Fibroblast of peridontal ligament (primary cell): ENCODE results near the gene FAM168B.

Source experiments
- DNase-seq: peaks from one replicate; pipeline ENCODE4 v3.0.0-alpha.2; 2010; ENCODE audit errors: extremely low read depth

Gene FAM168B

DNA sequence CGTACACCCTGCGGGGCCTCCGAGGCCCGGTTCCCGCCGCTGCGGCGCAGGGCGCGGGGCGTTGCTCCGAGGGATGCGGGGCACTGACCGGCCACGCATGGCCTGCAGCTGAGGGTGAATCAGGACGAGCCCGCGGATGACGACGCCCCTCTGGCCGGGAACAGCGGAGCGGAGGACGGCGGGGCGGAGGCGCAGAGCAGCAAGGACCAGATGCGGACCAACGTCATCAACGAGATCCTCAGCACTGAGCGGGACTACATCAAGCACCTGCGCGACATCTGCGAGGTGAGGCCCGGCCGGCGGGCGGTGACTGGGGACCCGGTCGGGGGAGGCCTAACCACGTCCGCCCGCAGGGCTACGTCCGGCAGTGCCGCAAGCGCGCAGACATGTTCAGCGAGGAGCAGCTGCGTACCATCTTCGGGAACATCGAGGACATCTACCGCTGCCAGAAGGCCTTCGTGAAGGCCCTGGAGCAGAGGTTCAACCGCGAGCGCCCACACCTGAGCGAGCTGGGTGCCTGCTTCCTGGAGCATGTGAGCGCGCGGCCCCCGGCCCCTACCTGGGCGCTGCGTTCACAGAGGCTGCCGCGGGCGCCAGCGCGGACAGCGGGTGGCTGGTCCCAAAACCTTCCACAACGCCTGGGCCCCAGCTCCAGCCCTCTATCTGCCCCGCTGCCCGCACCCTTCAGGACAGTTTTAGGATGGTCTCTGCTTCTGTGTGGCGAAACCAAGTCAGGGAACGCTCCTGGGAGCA lies 53.2 kb downstream of the FAM168B start:
- DNase-seq: no peak

DNA sequence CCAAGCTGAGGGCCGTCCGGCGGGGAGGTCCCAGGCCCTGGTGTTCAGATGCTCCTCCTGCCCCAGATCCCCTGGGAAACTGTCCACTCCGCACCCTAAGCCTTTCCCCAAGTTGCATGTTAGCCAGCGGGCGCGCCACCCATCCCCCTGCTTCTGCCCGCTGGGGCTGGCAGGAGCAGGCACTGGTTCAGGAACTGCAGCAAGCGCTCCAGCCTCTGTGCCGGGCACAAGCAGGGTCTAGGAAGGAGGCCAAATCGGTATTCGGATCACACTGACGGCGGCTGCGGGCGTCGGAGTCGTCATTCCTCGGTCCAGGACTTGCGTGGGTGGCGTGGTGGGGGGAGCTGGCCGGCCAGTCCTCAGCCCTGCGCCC lies 53.7 kb downstream of the FAM168B start:
- no peak for DNase-seq

DNA sequence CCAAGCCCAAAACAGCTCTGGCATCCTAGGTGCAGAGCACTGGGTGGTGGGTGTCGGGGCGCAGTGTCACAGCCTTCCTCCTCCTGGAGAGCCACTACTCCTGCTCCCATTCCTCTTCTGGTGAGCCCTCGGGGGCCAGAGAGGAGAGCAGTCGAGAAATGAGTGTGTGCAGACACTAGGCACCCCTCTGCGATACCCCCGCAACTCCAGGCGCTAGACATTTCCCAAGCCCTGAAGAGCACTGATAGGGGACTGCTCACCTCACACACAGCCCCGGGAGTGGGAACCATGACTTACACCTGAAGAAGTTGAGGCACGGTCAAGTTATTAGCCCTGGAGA lies 54.2 kb downstream of the FAM168B start:
- no peak for DNase-seq

DNA sequence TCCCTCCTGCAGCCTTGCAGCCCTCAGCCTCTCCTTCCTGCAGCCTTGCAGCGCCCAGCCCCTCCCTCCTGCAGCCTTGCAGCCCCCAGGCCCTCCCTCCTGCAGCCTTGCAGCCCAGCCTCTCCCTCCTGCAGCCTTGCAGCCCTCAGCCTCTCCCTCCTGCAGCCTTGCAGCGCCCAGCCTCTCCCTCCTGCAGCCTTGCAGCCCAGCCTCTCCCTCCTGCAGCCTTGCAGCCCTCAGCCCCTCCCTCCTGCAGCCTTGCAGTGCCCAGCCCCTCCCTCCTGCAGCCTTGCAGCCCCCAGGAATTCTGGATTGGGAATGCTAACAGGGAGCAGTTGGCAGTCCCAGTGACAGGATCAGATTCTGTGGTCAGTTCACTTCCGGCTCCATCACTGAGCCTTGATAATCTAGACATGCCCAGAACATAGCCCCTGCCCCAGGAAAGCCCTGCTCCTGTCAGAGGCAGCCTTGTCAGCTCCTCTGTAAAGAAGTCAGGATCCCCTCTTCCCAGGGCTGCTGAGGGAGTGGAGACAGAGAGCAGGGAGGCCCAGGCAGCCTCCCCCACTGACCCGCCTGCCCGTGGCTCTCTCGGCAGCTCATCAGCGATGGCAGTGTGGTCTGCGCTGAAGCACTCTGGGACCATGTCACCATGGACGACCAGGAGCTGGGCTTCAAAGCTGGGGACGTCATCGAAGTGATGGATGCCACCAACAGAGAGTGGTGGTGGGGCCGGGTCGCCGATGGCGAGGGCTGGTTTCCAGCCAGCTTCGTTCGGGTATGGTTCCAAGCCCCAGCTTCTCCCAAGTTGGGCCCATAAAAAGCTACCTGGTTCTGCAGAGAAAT lies 54.8 kb downstream of the FAM168B start:
- no peak for DNase-seq

DNA sequence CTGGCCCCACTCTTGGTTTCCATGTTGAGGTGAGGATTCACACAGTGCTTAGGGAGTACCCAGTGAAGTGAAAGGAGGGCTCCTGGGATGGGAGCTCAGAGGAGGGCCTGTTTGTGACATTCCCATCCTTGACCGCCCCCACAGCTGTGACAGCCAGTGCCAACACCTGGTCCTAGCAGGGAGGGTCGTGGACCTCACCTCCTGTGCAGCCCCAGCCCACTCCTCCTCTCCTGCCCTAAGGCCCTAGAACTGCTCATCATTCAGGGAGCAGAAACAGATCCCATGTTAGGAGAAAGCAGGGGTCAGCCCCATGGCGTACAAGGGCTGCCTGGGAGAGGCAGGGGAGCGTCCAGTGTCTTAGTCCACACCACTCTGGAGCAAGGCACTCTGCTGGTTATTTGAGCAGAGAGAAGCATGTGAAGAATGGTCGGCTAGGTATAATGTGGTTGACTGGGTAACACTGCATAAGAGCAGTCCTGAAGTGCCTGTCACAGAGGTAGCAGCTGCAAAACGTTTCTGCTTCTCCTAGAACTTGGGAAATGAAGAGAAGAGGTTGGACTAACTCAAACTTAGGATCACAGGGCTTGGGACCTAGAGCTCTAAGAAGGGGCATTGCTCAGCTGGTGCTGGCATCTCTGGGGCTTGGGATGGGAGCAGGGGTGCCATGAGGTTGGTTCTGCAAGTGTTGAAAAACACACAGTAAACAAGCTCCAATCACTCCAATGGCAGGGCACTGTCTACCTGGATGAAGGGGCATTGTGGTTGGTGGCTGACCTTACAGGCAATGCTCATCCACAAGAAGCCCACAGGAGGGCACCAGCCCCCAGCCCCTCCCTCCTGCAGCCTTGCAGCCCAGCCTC lies 55.6 kb downstream of the FAM168B start:
- DNase-seq: no peak

DNA sequence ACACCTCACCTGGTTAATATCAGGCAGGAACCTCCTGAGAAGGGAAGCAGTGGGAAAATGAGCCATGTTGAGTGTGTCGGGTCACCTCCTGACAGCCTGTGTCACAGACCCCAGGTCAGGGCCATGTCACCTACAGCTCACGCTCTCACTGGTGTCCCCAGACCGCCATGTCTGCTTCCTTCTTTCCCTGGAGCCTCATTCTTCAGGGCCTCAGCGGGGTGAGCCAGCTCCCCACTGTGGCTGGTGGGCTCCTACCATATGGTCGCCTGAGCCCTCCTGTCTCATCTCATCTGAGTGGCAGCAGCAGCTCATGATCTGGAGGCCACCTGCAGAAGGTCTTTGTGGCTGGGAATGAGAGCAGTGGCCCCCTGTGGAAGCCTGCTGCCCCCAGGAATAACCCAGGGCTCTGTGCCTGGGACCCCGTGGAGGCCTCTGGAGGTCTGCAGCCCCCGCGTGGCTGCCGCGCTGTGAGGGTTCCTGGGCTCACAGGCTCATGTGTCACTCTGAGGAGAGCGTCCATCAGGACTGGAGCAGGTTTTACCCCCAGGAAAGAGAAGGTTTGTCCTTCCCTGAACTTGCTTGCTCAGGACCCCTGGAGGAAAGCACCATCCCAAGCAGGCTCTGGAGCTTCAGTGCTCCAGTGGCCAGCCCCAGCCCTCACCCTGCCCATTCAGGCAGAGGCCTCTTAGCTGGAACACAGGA lies 56.4 kb downstream of the FAM168B start:
- DNase-seq: no peak

DNA sequence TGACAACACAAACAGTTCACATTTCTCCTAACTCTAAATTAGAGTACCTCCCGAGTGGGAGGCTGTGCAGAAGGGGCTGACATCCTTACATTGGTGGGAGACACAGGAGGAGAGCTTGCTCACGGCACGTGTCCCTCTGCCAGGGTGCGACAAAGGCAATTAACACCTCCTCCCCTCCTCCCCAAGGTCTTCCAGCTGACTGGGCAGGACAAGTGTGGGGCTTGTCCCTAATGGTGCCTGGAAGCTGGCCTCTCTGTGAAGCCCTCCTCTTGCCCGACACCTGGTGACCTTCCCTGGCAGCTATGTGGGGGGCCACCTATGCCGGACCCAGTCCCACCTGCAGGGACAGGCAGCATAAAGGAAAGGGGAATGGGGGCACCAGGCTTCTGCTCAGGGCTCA lies 57.0 kb downstream of the FAM168B start:
- no peak for DNase-seq

DNA sequence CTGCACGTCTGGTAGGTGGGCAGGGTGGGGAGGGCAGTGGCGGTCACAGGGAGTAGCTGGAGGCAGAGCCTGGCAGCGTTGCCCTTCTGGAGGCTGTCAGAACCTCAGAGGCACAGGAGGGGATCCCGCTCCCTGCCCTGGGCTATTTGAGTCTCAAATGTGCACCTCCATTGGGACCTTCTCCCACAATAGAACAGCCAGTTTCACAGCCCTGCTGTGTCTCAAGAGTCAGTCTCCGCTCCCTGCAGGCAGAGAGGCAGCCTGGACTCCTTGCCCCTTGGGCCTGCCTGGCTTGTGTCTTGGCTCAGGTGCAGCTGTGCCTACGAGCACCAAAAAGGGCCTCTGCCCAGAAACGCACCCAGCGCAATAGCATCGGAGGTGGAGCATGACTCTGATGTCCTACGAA lies 57.4 kb downstream of the FAM168B start:
- DNase-seq: no peak

DNA sequence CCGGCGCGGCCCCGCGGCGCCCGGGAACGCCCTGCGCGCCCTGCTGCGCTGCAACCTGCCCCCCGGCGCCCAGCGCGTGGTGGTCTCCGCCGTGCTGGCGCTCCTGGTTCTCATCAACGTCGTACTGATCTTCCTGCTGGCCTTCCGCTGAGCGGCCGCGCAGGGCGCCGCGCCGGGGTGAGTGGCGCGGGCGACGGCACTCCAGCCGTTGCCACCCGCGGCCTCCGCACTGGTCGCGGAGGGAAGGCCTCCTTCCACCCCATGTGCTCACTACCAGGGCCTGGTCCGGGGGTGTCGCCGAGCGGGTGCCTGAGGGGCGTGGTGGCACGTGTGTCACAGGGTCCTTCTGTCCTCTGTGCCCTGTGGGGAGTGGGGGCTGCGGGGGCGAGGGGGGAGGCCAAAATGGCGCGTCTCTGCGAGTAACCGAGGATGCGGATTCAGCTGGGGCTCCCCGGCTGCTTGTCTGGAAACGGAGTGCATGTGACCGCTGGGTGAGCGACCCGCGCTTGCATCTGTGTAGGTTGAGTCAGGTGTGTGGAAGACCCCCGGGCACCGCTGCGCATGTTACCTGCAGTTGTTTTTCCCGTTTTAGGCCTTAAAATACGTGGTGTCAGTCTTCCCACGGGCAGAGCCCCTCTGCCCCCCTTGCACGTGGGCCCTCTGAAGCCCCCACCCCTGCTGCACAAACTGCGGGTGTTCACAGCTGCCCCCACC lies 58.0 kb downstream of the FAM168B start:
- no peak for DNase-seq

DNA sequence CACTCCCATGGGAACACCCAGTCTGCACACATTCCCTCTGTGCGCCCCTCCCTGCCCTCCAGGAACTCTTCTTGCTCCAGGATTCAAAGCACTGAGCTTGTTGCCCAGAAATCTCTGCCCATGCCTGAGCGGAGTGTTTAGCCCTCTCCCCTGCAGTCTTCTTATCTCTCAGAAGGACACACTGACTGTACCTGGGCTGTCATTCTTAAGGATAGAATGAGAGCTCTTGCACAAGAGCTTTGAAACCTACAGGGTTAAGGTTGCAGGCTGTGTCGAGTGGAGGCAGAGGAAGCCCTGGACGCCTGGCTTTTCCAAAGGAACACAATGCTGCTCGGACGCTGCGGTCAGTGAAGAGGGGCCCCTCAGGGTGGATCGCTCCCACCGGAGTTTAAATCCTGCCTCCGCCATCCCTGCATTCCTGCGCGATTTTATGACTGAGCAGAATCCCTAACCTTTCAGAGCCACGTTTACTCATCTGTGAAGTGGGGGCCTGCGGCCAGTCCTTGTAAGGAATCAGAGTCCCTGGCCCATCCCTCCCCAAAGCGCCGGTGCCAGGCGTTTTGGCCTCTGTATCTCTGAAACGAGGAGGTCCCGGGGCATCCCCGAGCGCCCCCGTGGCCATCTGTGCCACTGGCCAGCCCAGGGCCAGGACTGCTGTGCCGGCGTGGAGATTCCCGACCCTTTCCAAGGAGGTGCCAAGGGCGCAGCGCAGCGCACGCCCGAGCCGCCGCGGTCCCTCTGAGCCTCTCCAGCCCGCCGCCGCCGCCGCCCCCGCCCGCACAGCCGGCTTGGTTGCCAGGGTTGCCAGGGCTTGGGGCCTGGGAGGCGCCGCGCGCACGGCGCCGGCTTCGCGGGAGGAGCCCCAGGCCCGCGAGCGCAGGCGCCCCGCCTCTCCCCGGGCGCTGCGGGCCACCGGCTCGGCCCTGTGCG lies 58.9 kb downstream of the FAM168B start:
- no peak for DNase-seq

DNA sequence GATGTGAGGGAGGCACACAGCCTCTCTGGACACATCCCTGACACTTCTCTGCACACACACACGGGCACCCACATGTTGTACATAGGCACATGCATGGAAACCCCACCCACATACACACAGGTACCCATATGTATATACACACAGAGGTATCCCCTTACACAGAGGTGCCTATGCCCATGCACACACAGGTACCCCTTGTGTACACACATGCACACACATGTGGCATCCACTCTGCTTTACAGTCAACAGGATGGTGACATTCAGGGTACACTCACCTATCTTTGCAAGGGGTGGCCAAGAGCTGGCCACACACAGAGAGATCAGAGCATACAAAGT lies 59.5 kb downstream of the FAM168B start:
- DNase-seq: no peak

DNA sequence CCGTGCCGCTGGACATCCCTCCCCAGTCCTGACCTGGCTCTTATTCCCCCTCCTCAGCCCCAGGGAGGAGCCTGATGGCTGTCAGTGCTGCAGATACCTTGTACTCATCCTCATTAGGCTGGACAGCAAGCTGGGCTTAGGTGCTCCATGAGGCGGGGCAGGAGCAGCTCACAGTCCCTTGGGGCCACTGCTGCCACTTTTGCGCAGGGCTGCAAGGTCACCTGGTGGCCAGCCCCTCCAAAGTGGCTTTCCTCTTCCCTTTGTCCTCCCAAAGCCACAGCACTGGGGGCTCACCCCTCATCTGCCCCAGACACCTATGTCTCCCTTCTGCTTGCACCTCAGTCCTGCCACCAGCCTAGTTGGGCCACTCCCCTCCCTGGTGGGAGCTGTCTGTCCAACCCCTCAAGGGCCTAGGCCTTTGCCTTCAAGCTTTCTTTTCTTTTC lies 60.8 kb downstream of the FAM168B start:
- DNase-seq: no peak

DNA sequence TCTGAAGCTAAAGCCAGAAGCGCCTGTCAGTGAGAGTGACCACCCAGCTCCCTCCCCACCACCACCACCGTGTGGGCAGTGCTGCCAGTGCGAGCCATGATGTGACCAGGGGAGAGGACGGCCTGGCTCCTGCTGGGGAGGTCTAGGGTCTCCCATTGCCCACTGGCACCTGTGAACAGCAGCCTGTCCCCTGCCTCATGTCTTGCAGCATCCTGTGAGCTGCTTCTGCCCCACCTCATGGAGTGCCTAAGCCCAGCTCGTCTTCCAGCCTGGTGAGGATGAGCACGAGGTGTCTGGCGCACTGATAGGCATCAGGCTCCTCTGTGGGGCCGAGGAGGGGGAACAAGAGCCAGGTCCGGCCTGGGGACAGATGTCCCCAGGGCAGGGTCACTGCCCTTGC lies 61.4 kb downstream of the FAM168B start:
- DNase-seq: no peak

DNA sequence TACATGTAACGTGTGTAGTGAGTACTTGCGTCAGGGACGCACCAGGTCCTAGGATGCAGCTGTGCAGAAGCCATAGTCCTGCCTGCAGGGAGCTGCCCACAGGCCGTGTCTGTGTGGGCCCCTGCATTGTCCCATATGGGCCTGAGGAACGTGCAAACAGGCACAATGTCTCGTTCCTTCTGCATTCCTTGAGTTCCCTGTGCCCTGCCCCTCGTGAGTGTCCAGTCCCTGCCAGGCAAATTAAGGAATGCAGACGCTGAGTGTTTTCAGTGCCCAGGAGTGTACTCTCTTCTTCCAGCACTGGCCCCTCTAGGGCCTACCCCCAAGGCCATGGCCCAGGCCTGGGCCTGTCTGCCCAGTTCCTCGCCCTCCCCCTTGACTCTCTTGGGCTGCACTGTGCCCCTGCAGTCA lies 61.8 kb downstream of the FAM168B start:
- DNase-seq: no peak

DNA sequence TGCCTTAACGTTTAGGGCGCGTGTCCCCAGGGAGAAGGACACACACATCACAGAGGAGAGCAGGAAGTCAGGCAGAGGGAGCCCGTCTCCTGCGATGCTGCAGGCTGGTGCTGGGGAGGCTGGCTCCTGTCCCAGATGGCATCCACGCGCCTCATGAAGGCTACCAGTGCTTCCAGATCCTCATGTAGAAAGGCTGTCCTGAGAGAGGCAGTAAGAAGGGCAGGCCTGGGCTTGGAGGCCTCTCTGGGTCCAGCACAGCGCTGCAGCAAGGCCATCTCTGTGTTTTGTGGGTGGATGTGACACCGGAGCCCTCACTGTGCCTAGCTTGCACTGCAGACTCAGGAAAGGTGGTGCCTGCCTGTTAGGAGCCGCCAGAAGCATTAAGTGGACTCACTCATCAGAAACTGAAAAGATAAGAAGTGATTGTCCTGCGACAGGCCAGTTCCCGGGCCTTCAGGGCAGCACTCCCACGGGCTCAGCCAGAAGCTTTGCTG lies 62.7 kb downstream of the FAM168B start:
- DNase-seq: no peak

DNA sequence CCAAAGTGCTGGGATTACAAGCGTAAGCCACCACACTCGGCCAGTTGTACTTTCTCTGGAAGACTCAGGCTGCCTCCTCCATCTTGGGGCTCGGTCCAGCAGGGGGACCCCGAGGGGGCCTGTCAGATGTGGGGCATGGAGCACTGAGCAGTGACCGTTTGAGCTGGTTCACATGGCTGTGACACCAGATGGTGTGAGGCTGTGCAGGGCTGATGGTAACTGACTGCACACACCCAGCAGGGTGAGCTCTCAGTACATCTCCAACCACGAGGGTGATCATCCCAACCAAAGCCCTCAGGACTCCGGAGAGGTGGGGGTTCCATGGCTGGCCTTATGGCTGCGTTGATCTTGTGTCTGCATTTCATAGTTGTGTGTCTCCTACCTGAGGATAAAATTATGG lies 63.4 kb downstream of the FAM168B start:
- no peak for DNase-seq

DNA sequence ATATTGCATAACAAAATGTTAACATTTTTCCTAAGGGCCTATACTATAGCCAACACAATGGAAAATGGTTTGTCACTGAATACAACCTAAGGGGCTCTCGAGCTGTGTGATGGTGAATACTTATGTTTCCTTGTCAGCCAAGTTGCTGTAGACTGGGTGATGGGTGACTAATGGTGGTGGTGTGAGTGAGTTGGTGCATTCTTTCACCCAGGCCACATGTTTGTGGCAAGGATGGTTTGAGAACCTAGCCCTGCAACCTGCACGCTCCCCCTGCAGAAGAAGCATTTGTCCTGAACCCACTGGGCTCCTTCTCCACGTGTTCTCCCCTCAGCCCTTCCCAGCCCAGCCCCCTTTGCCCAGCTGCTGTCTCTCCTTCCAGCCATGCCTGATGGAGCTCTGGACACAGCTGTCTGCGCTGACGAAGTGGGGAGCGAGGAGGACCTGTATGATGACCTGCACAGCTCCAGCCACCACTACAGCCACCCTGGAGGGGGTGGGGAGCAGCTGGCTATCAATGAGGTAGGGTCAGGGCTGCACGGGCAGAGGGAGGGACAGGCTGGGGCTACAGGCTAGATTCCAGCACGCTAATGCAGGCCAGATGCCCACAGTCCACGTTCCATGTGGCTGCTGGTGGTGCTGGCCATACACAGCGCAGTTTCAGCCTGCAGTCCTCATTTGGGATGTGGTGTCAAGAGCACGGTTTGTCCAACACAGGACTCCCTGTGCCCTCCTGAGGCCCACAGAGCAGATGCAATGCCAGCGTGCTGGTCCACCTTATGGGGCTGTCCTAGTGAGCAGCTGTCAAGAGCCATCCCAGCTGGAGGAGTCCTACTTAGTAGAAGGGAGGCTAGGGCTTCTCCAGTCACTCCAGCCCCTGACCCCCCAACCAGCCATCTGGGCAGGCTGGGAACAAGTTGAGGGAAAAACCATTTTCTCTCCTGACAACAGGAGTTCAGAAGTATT lies 65.4 kb downstream of the FAM168B start:
- DNase-seq: no peak

DNA sequence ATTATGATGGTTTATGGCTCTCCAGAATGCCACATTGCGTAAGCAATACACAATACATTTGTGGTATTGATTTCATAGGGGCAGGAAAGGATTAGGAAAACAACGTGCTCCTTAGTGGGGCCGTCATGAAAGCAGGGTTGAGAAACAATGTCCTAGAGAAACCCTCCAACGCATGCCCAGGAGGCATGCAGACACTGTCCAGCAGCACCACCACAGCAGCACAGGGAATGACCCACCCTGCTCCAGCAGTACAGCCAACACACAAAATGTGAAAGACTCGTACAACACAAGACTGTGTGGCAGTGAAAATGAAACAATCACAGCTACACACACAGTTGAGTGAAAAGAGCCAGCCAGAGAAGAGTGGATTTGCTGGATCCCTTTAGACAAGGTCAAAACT lies 66.3 kb downstream of the FAM168B start:
- DNase-seq: no peak

DNA sequence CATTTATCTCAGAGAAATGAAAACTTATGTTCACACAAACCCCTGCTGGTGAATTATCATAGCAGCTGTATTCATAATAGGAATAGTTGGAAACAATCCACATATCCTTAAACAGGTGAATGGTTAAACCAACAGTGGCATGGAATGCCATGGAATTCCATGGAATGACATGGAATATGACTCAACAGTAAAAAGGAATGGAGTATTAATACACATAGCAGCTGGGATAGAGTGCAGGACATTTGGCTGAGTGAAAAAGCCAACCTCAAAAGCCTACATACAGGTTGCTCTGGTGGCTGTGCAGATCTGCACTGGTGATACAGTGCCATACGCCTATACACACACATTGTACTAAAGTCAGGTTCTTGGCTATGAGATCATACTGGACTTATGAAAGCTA lies 69.5 kb downstream of the FAM168B start:
- DNase-seq: no peak
